Sigmoid colon (tissue), 7 donors: ENCODE measurements around the gene MOB3A. TPM values are rescaled to one million over a fixed set of nuclear protein-coding genes. Genes with fewer than 3 reads are reported as not detected.

Source experiments
- DNase-seq: peaks from one replicate; pipeline ENCODE4 v3.0.0-alpha.2; 2019
- H3K27ac ChIP-seq, 4 donors: fragments of 200-600 bp; sonication (generic); one replicate each; pipeline ENCODE4 v1.5.1; 2016 to 2019; ENCODE audit warnings: mild to moderate bottlenecking in 1 of 4
- H3K27me3 ChIP-seq, 3 donors: fragments of 200-600 bp; sonication (generic); one replicate each; pipeline ENCODE4 v1.5.1; 2019; ENCODE audit warnings: mild to moderate bottlenecking in 1 of 3
- H3K36me3 ChIP-seq, 4 donors: fragments of 200-600 bp; sonication (generic); one replicate each; pipeline ENCODE4 v1.5.1; 2016 to 2019
- H3K4me1 ChIP-seq, 4 donors: fragments of 200-600 bp; sonication (generic); one replicate each; pipeline ENCODE4 v1.5.1; 2017 to 2019
- H3K4me3 ChIP-seq, 4 donors: fragments of 200-600 bp; sonication (generic); one replicate each; pipeline ENCODE4 v1.5.1; 2017 to 2019; ENCODE audit warnings: mild to moderate bottlenecking in 2 of 4, moderate library complexity in 1 of 4
- H3K9me3 ChIP-seq, 4 donors: fragments of 200-600 bp in 3 of 4; sonication (generic) in 3 of 4; one replicate each; pipeline versions ENCODE4 v1.5.1 to v1.6.1; 2013 to 2019
- EP300 ChIP-seq, 4 donors: sonication (generic); formaldehyde crosslinking; IDR thresholded peaks; one replicate each; pipeline ENCODE4 v1.6.1; 2017; ENCODE audit warnings: antibody characterized with exemption in 4 of 4
- POLR2A ChIP-seq, 2 donors: fragments of 450-650 bp; IDR thresholded peaks; one replicate each; pipeline ENCODE4 v1.6.1; 2016; ENCODE audit warnings: antibody characterized with exemption in 2 of 2, mild to moderate bottlenecking in 2 of 2, moderate library complexity in 2 of 2
- POLR2AphosphoS5 ChIP-seq, 4 donors: sonication (generic); formaldehyde crosslinking; IDR thresholded peaks; one replicate each; pipeline ENCODE4 v1.6.1; 2017; ENCODE audit warnings: antibody characterized with exemption in 4 of 4
- WGBS, 2 donors: extraction: QIAGEN DNeasy Blood & Tissue Kit; methylation state at CpG; one replicate each; pipeline ENCODE4 v1.1.7; 2013; 5-methylcytosine and 5-hydroxymethylcytosine counted together
- intact Hi-C: fragments of 100-400 bp; cut with DNase I; formaldehyde crosslinking; loops from one replicate; pipeline ENCODE4 v1.15.1; 2023
- polyA plus RNA-seq, 3 donors: library from polyadenylated mRNA; stranded (reverse); fragments of 200-250 nt; gene quantifications; one replicate each; pipeline ENCODE4 v1.2.3, GENCODE V29; 2013
- total RNA-seq, 4 donors: library from RNA; depleted of rRNA; stranded (reverse); fragments of >200 nt; gene quantifications; one replicate each; pipeline ENCODE4 v1.1.0, GENCODE V29; 2016
- TF ChIP-seq, protein P1 (sequence below), 4 experiments: fragments of 450-650 bp in 3 of 4; fragments of 200-600 bp in 1 of 4; IDR thresholded peaks; one replicate each; pipeline ENCODE4 v1.5.1; 2016 to 2019; ENCODE audit warnings: antibody characterized with exemption in 4 of 4, mild to moderate bottlenecking in 3 of 4, moderate library complexity in 2 of 4
- donor health status: healthy with polysubstance abuse.
- donor health status: Bipolar disorder and iron deficiency.
- donor health status: healthy.

MOB3A gene
- total and polyA plus RNA-seq, 7 donors, result 14.4 to 65.4 (median 28.6) TPM

- no peaks in the 10 kb centered on the region for H3K27me3 ChIP-seq
- no peaks in the 10 kb centered on the region for H3K9me3 ChIP-seq
- no peak for TF ChIP-seq POLR2A (IDR thresholded peaks at IDR 0.05)
- peak in 1 of 4 donors; percentile 18 for TF ChIP-seq POLR2AphosphoS5 (IDR thresholded peaks at IDR 0.05)
- WGBS, 2 donors, result 88 to 90% methylated on average over 18 of the region's 18 CpGs
- H3K36me3 ChIP-seq, result peaks cover 39 to 54% (median 45%) of the 10 kb centered on the region in 4 donors
- intact Hi-C loops, result no loop called here
- peak overlapping the region; percentile 91 to 99 (median 96) for H3K27ac ChIP-seq
- DNase-seq, result no peak
- no peak overlapping the region for H3K4me3 ChIP-seq
- peaks cover 2 to 94% (median 92%) of the 10 kb centered on the region in 4 donors for H3K4me1 ChIP-seq
These were observed 51.2 kb downstream of the MOB3A start for GRCh38 chr19:2044709-2045500.

- H3K27me3 ChIP-seq, result no peaks in the 10 kb centered on the region
- H3K36me3 ChIP-seq, result peaks cover 47 to 60% (median 52%) of the 10 kb centered on the region in 4 donors
- no peaks in the 10 kb centered on the region for H3K9me3 ChIP-seq
- peaks cover 2 to 91% (median 88%) of the 10 kb centered on the region in 4 donors for H3K4me1 ChIP-seq
- H3K27ac ChIP-seq, result peak overlapping the region; percentile 91 to 99 (median 96)
- intact Hi-C loops, result no loop called here
- DNase-seq, result peak; percentile 77
- TF ChIP-seq POLR2AphosphoS5 (IDR thresholded peaks at IDR 0.05) (no peak), POLR2A (IDR thresholded peaks at IDR 0.05) (no peak), EP300 (IDR thresholded peaks at IDR 0.05) (no peak)
- TF ChIP-seq, protein P1, sequence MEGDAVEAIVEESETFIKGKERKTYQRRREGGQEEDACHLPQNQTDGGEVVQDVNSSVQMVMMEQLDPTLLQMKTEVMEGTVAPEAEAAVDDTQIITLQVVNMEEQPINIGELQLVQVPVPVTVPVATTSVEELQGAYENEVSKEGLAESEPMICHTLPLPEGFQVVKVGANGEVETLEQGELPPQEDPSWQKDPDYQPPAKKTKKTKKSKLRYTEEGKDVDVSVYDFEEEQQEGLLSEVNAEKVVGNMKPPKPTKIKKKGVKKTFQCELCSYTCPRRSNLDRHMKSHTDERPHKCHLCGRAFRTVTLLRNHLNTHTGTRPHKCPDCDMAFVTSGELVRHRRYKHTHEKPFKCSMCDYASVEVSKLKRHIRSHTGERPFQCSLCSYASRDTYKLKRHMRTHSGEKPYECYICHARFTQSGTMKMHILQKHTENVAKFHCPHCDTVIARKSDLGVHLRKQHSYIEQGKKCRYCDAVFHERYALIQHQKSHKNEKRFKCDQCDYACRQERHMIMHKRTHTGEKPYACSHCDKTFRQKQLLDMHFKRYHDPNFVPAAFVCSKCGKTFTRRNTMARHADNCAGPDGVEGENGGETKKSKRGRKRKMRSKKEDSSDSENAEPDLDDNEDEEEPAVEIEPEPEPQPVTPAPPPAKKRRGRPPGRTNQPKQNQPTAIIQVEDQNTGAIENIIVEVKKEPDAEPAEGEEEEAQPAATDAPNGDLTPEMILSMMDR (IDR thresholded peaks at IDR 0.05), result no peak
- WGBS, 2 donors, result 82 to 87% methylated on average over 11 of the region's 11 CpGs
- H3K4me3 ChIP-seq, result no peak overlapping the region
These were observed 52.0 kb downstream of the MOB3A start for GRCh38 chr19:2043961-2044708.

DNA sequence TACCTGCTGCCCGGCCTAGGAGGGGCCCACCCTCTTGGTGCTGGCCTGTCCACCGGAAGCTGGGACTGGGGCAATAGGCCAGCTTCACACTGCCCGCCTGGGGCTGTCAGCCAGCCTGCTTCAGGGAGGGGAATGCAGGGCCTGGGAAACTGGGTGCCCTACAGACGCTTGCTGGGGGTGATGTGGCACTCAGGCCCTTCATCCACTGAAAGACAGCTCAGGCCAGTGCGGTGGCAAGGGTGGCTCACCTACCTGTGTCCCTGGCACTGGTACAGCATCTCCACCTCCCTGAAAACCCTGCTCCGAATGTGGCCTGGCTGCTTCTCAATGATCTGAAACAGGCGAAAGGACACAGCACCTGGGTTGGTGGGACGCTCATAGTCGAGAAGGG lies 52.9 kb downstream of the MOB3A start:
- 77 to 80% methylated on average over 9 of the region's 9 CpGs for WGBS, 2 donors
- H3K27me3 ChIP-seq, result no peaks in the 10 kb centered on the region
- intact Hi-C loops, result no loop called here
- peak overlapping the region; percentile 91 to 99 (median 96) for H3K27ac ChIP-seq
- H3K36me3 ChIP-seq, result peaks cover 50 to 66% (median 58%) of the 10 kb centered on the region in 4 donors
- H3K4me3 ChIP-seq, result no peak overlapping the region
- peaks cover 2 to 87% (median 79%) of the 10 kb centered on the region in 4 donors for H3K4me1 ChIP-seq
- H3K9me3 ChIP-seq, result no peaks in the 10 kb centered on the region
- DNase-seq, result peak; percentile 77
- no peak for TF ChIP-seq EP300 (IDR thresholded peaks at IDR 0.05)
- TF ChIP-seq, protein P1 (IDR thresholded peaks at IDR 0.05), result no peak
- TF ChIP-seq POLR2A (IDR thresholded peaks at IDR 0.05), result no peak
- no peak for TF ChIP-seq POLR2AphosphoS5 (IDR thresholded peaks at IDR 0.05)

- Histone ChIP-seq H3K36me3 (peaks cover 50 to 68% (median 61%) of the 10 kb centered on the region in 4 donors), H3K4me1 (peaks cover 2 to 87% (median 75%) of the 10 kb centered on the region in 4 donors), H3K9me3 (no peaks in the 10 kb centered on the region), H3K27me3 (no peaks in the 10 kb centered on the region), H3K27ac (peak overlapping the region; percentile 91 to 99 (median 96)), H3K4me3 (peak overlapping the region; percentile 8 to 37 (median 28))
- intact Hi-C loops, result no loop called here
- no peak for TF ChIP-seq EP300 (IDR thresholded peaks at IDR 0.05)
- peak in 1 of 4 donors; percentile 9 for TF ChIP-seq POLR2AphosphoS5 (IDR thresholded peaks at IDR 0.05)
- 18 to 29% methylated on average over 29 of the region's 29 CpGs for WGBS, 2 donors
- DNase-seq, result peak; percentile 81
These were observed 53.5 kb downstream of the MOB3A start for GRCh38 chr19:2042485-2043250.

DNA sequence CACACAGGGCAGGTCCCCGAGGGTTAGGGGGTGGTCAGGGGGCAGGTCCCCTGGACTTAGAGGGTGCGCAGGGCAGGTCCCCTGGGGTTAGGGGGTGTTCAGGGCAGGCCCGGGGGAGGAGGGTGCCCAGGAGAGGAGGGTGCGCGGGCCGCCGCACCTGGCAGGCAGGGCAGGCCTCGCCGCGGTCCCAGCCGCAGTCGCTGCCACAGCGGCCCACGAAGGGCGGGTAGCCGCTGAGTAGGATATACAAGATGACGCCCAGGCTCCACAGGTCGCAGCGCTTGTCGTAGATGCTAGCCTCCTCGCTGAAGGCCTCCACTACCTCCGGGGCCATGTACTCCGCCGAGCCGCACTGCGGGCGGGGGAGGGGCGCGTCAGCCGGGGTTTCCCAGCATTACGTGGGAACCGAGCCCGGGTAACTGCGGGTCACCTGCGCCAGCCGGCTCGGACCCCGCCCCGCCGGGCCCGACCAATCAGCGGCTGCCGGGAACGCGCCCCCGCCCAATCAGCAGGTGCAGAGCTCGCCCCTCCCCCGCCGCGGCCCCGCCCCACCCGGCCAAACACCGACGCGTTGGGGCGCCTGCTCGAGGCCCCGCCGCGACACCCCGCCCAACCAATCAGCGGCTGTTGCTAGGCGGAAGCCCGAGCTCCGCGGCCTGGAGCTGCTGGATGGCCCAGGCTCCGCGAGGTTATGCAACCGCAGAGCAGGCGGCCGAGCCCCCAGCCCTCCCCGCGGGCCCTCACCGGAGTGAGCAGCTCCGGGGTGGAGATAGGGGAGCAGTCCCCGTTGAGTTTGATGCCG lies 54.2 kb downstream of the MOB3A start:
- H3K4me1 ChIP-seq, result peaks cover 2 to 85% (median 69%) of the 10 kb centered on the region in 4 donors

More for the DNA sequence above, 54.2 kb downstream of the MOB3A start:
- Histone ChIP-seq H3K36me3 (peaks cover 49 to 68% (median 60%) of the 10 kb centered on the region in 4 donors), H3K27me3 (no peaks in the 10 kb centered on the region), H3K4me3 (peak overlapping the region; percentile 23 to 48 (median 40)), H3K27ac (peak overlapping the region; percentile 91 to 99 (median 96)), H3K9me3 (no peaks in the 10 kb centered on the region)
- TF ChIP-seq EP300 (IDR thresholded peaks at IDR 0.05), result peak in 1 of 4 donors; percentile 64
- TF ChIP-seq POLR2AphosphoS5 (IDR thresholded peaks at IDR 0.05), result peak; percentile 74 to 87 (median 80)
- TF ChIP-seq POLR2A (IDR thresholded peaks at IDR 0.05), result no peak
- WGBS, 2 donors, result 4 to 6% methylated on average over 77 of the region's 77 CpGs
- intact Hi-C loops, result no loop called here
- DNase-seq, result peak; percentile 99
